Right ventricle myocardium superior (tissue), 1 donor: Measurements from ENCODE around the gene UBIAD1. TPM values are rescaled to one million over a fixed set of nuclear protein-coding genes. Genes with fewer than 3 reads are reported as not detected.
"Not testable (repeated sequence)": the region's sequence is repeated elsewhere in the genome, so short reads cannot be mapped to it uniquely, and the experiment has no call there.

Experiments
- ATAC-seq: fragments of 200-7000 bp; cut with Tn5 transposase; one replicate; pipeline ENCODE4 v1.9.1; 2020; ENCODE audit warnings: mild to moderate bottlenecking; ENCODE audit not compliant: poor library complexity
- DNase-seq: peaks from one replicate; pipeline ENCODE4 v3.0.0-alpha.2; 2020
- intact Hi-C: fragments of 100-400 bp; cut with DNase I; formaldehyde crosslinking; loops from one replicate; pipeline ENCODE4 v1.11.2; 2022
- total RNA-seq: library from RNA; stranded (reverse); fragmentation: NEBNext Ultra II Directional; extraction: Animal tissue kit (Norgen Biotek cat#: 25700); gene quantifications from one replicate; pipeline ENCODE4 v1.2.1, GENCODE V29; 2021
- donor health status: DM: no; HTN: yes; CAD: no; lungs with severe emphysema.

UBIAD1 gene
- total RNA-seq, 1 donor from 2014 or later: 10.1 TPM

DNA sequence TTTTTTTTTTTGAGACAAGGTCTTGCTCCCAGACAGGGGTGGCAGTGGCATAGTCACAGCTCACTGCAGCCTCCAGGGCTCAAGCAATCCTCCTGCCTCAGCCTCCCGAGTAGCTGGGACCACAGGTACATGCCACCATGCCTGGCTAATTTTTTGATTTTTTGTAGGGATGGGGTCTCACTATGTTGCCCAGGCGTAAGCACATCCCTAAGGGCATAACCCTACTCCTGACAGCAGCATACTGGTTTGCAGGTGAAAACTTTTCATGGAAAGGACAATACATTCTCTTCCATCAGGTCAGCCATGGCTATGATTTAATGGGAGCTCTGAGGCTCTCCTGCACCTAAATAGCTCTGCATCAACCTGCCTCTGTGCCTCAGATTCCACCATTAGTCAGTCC, 29.4 kb downstream of the UBIAD1 start:
- DNase-seq (no peak), ATAC-seq (no peak)
- intact Hi-C loops: no loop called here

GRCh38 chr1:11305516-11305915, 32.5 kb downstream of the UBIAD1 start:
- ATAC-seq, intact Hi-C loops, DNase-seq: not testable (repeated sequence)

DNA sequence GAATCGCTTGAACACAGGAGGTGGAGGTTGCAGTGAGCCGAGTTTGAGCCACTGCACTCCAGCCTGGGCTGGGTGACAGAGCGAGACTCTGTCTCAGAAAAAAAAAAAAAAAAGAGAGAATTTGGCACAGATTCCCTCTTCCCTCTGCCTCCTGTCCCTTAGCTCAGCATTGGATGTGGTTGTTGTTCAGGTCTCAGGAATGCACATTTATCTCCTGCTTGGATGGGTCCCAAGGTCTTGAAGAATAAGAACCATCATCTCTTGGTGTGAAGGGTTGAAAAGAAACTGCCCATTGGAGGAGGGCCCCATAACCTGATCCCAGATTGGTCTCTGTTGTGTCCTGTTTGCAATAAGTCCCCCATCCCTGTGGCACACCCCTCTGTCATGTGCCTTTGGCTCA, 34.9 kb downstream of the UBIAD1 start:
- DNase-seq (no peak), ATAC-seq (no peak)
- intact Hi-C loops: no loop called here

DNA sequence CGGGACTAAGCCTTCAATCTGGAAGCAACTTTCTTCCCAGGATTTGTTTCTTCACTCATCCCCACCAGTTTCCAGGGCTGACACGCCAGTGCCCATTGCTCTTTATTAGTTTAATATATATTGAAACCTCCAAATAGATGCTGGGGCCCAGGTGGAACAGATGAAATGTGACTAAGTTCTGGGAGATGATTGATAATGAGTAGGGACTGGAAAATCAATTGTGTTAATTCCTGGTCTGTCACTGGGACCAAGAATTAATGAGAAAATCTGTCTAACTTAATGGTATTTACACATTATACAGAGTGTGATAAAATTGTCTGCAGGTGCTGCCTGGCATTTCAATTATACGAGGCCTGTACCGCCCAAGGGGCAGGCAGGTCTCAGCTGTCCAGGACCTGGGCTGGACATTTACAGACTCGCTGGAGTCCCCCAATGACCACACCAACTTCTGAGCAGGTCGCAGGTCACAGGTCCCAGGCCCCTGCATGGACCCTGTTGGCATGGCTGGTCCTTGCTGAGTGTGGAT, 35.8 kb downstream of the UBIAD1 start:
- ATAC-seq (no peak), DNase-seq (no peak)
- intact Hi-C loops: no loop called here

DNA sequence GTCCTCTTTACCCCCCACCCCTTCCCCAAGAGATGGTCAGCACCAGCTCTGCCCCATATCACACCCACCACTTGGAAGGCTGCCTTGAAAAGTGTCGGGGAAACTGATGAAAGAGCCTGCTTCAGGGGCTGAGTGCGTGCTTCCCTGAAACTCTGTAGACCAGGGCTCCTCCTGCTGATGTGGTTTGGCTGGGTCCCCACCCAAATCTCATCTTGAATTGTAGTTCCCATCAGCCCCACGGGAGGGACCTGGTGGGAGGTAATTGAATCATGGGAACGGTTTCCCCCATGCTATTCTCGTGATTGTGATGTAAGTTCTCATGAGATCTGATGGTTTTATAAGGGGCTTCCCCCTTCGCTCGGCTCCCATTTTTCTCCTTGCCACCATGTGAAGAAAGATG, 36.4 kb downstream of the UBIAD1 start:
- DNase-seq (no peak), ATAC-seq (no peak)
- intact Hi-C loops: no loop called here

DNA sequence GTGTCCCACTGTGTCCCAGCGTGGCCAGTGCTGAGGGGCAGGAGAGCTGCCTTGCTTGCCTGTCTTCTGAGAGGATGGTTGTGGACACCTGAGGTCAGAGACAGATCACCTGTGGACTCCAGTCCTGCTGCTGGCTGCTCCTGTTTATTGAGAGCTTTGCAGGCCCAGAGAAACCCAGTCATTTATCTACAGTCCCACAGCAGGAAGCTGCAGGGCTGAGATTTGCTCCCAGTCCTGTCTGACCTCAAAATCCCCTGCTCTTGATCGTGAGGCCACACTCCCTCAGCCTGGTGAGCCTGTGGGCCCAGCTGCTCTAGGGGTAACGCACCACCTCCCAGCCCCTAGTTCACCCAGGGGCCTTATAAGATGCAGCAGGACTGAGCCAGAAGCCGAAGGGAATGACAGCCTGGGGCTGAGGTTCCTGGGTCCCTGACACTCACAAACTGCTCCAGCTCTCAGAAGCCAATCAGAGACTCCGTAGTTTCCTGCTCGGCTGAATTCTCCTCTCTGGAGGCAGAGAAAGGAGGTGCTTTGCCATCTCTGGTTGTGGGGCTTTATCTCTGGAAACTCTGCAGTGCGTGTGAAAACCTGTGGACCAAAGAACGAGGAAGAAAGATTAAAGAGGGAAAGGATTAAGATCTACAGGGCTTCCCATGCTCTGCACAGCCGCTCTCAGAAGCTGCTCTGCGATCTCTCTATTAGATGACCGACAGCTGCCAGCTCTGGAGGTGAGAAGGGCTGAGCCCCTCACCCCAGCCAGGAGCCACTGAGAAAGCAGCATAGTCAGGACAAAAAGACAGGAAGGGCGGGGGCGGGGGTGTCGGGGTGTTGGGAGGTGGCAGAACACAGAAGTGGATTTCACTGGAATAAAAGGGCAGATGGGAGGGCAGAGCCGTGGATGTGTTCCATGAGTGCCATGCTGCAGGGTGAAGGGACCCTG, 39.1 kb downstream of the UBIAD1 start:
- intact Hi-C loops: no loop called here
- no peak for ATAC-seq
- no peak for DNase-seq

DNA sequence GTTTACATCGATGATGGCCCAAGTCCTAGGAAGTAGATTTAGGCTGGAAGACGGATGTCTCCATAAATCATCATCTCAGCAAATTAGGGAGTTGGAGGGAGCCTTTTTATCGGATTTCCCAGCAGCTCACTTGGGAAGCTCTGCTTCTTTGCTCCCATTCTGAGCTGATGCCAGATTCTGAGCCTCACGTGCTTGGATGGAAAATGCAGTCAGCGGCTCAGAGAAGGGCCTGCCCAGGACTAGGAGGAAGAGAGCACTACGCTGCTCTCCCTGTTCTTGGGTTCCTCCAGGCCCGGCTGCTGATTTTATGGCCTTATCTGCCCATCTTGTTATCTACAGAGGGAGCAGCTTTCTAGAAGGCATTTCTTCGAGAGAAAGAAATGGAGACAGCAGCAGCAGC, 42.0 kb downstream of the UBIAD1 start:
- intact Hi-C loops: no loop called here

DNA sequence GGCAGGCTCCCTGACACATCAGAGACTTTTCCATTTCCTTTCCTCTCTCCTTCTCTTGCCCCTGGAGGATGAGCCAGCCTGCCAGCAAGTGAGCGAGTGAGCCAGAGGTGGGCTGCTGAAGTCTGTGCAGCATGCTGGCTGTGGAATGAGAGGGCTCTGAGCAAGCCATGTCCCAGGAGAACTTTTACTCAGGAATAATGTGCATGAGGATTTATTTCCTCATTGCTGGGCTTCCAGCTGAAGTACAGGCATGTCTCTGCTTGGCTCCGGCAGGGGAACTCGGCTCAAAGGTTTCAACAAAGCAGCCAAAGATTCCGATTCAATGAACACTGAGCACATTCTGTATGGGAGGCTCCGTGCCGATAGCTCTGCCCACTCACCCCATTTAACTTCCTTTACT, 43.7 kb downstream of the UBIAD1 start:
- DNase-seq: no peak
- ATAC-seq: no peak
- intact Hi-C loops: no loop called here

More for the DNA sequence above, 42.0 kb downstream of the UBIAD1 start:
- ATAC-seq: no peak
- DNase-seq: no peak

GRCh38 chr1:11318982-11319381, 46.0 kb downstream of the UBIAD1 start:
- ATAC-seq (no peak), DNase-seq (no peak)
- intact Hi-C loops: no loop called here

- ATAC-seq (no peak), DNase-seq (no peak)
- intact Hi-C loops: no loop called here
Measured at GRCh38 chr1:11320153-11320936, 47.3 kb downstream of the UBIAD1 start.

- intact Hi-C loops: no loop called here
- no peak for DNase-seq
- no peak for ATAC-seq
Measured at GRCh38 chr1:11321656-11322491, 48.9 kb downstream of the UBIAD1 start.

DNA sequence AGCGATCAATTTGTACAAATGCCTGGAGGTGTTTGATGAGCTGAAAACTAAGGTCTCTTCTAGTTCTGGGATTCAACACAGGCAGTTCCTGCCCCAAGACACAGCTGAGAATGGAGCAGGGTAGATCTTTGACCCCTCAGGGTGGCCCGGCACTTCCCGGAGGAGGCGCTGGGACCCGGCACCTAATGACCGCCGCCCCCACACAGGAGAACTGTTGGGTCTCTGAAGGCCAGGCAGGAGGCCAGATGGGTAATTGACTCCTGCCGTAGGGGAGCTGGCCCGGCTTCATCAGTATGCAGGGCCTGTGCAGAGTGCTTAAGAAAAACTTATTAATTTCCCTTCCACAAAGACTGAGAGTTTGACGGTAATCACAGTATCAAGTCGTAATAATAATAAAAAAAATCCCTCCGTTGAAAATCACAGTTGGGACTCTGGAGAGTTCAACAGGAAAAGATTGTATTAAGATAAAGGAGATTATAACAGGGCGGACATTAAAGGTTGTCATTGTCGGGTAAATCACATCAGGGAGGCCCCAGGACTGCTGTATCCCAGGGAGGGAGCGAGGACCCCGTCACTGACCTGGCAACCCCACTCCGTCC, 51.7 kb downstream of the UBIAD1 start:
- intact Hi-C loops: no loop called here
- DNase-seq: no peak
- ATAC-seq: no peak

DNA sequence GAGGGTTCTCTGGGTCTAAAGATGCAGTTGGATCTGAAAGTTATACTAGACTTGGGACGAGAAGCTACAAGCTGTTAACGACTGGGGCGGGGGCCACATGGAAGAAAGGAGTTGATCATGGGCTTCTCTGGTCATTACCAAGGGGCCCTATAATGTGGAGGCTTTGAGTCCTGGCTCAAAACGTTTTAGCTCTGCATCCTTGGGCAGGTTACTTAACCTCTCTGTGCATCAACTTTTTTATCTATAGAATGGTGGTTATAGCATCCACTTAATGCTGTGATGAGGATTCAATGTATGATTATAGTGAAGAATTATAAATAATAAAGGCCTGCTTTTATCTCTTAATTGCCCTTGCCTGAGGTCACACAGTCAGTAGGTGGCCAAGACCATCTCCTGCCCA, 53.1 kb downstream of the UBIAD1 start:
- intact Hi-C loops: no loop called here
- no peak for ATAC-seq

GRCh38 chr1:11328444-11328843, 55.4 kb downstream of the UBIAD1 start:
- intact Hi-C loops: no loop called here
- DNase-seq: no peak
- no peak for ATAC-seq

More for the DNA sequence above, 53.1 kb downstream of the UBIAD1 start:
- DNase-seq: no peak

DNA sequence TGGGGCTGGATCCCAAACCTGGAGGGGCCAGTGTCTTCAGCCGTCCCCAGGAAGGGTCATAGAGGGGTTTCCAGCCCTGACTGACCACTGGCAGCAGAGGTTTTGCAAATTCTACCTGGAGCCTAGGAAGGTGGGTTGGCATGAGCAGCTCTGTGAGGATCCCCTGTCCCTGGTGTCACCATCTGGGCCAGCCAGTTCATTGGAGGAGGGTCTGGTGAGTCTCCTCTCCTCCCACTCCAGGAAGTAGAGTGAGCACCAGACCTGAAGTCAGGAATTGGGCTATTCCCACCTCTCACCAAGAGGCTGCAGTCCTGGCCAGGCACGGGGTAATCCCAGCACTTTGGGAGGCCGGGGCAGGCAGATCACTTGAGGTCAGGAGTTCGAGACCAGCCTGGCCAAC, 57.4 kb downstream of the UBIAD1 start:
- no peak for DNase-seq
- ATAC-seq: no peak
- intact Hi-C loops: loop anchor here (10.0 kb wide), 1 partner anchor 314 kb away; no protein-coding TSS in a partner anchor

DNA sequence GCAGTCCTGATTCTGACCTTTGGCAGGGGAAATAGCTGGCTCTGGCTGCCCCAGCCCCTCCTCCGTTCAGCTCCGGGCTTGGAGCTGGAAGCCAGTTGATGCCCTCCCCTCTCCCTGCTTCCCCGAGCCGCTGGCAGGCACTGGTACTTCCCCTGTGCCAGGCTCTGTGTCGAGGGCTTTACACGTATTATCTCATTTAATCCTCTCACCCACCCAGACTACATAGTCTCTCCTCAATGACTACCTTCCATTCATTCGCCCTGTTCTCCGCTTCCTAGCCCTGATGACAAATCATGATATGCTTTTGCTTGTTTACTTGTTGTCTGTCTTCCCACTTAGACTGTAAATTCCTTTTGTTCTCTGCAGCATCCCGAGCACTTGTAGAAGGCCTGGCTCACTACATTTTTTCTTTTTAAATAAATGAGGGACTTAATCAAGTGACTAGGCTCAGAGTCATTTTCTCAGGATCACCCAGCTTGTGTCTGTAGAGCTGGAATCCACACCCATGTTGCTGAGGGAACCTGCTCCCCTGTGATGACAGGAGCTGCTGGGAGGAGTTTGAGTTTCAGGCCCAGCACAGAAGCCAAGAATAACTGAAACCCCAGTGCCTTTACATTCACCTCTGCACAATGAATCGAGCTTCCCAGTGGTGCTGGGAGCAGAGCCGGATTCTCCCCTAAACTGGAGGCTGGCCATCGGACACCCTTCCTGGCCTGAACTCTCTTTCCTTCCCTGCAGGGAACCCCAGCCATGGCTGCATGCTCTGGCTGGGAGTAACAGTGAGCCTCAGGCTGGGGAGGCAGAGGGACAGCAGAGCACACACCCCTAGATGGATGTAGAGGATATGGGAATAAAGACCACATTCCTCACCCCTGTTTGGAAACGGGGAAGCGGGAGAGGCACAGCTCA, 58.3 kb downstream of the UBIAD1 start:
- no peak for ATAC-seq
- intact Hi-C loops: loop anchor here (10.0 kb wide), 1 partner anchor 314 kb away; no protein-coding TSS in a partner anchor
- no peak for DNase-seq

GRCh38 chr1:11331945-11332546, 59.0 kb downstream of the UBIAD1 start:
- intact Hi-C loops: loop anchor here (10.0 kb wide), 1 partner anchor 313 kb away; no protein-coding TSS in a partner anchor
- ATAC-seq (no peak), DNase-seq (no peak)
